ENCODE results near the gene WDR82. TPM values are rescaled to one million over a fixed set of nuclear protein-coding genes. Genes with fewer than 3 reads are reported as not detected.

The WDR82 gene
- total RNA-seq, 1 donor from 2014 or later: 81.3 TPM

DNA sequence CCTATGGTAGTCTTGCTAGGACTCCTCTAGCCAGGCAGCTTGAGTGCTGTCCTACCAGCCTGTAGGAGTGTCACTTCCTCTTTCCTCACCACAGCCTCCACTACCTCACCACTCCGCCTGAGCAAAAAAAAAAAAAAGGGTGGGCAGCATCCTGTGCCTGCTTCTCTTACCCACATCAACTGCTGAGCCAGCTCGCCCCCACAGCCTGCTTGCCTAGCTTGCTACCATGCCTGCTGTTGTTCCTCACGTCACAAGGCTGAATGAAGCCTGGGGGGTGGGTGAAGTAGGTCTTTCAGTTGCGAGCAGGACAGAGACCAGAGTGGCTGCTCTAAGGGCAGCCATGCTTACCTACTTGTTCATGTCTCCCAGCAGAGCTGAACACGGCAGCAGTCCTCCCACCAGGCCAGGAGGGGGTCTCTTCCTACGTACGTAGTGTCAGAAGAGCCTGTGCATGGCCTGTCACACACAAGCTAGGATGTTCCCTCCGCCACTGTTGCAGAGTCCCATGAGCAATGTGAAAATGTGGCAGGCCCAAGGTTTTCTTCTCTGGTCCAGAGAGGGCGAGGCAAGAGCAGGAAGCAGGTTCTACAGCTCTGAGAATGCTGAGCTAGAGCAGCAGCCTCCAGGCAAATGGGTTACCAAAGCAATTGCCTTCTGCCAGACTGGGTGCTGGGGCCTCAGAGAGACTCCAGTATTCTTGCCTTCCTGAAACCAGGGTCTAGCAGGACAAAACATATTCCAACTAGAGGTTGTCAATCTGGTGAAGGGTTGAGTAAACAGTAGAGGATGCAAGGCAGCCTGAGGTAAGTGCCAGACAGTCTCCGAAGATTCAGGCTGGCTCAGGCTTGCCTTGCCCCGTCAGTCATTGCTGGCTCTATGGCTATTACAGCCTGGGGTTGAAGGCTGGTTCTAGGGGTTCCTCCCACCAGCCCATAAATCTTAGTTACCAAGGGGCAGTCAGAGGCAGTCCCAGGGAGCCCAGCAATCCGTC lies 24.8 kb downstream of the WDR82 start:
- peak; percentile 68 for DNase-seq

DNA sequence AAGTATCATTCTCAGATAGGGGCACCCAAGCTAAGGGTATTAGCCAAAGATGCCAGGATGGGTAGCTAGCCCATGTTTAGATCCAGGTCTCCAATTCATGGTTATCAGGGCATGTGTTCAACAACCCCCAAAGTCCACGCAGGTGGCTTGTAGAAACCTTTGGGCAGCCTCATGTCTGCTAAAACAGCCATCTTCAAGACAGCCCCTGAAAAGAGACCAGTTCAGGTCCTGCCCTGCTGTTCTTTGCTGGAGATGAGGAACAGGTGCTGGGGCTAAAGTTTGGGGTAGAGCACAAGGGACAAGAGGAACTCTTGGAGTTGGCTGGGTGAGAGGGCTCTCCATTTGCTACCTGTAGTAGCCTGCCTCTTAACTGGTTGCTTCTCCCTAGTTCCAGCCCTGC lies 28.3 kb downstream of the WDR82 start:
- DNase-seq: no peak

DNA sequence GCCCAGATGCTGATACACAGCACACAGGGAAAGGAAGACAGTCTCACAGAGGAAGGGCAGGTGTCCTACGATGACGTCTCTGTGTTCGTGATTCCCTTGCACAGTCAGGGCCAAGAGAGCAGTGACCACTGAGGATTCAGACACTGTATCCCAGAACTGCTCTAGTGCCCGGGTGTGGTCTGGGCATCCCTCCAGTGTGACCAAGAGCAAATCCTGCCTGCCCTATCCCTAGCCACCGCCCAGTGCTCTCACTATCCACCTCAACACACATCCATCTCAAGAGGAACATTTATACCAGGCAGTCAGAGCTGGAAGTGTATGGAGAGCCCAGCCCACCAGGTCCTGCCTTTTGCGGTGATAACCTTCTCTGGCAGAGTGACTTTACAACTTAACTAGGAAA lies 28.8 kb downstream of the WDR82 start:
- DNase-seq: no peak

DNA sequence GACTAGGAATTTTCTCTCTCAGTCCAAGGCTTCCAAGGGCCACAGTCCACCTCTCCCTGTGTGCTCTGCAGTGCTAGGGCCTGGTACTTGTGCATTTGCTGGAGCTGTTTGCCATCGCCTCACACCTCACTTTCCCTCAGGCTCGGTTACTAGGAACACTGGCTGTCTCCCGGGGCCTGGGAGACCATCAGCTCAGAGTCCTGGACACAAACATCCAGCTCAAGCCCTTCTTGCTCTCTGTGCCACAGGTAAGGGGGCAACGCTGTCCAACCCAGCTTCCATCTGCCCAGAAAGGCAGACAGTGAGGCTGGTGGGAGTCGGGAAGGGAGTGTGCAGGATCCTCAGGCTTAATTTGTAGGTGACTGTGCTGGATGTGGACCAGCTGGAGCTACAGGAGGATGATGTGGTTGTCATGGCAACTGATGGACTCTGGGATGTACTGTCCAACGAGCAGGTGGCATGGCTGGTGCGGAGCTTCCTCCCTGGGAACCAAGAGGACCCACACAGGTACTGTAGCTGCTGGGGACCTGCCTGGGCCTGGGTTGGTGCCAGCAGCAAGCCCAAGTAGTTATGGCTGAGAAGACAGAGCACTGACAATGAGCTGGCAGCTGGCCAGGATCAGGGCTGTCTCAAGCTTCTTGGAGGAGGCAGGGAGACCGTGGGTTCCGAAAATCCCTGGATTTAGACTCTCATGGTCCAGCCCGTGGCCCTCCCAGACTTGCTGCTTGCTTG lies 29.5 kb downstream of the WDR82 start:
- DNase-seq: peak; percentile 75

DNA sequence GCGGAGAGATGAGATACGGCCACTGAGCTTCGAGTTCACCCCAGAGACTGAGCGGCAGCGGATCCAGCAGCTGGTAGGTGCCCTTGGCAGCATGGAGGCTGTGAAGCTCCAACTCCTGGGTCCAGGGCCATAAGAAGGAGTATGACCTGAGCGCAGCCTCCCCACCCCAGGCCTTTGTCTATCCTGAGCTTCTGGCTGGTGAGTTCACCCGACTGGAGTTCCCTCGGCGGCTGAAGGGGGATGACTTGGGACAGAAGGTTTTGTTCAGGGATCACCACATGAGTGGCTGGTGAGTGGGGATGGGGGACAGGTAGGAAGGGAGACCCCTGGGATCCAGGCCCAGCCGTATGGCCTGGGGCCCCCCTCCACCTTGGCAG lies 30.3 kb downstream of the WDR82 start:
- no peak for DNase-seq

- DNase-seq: no peak
These were observed 30.9 kb downstream of the WDR82 start for GRCh38 chr3:52247409-52248164.

DNA sequence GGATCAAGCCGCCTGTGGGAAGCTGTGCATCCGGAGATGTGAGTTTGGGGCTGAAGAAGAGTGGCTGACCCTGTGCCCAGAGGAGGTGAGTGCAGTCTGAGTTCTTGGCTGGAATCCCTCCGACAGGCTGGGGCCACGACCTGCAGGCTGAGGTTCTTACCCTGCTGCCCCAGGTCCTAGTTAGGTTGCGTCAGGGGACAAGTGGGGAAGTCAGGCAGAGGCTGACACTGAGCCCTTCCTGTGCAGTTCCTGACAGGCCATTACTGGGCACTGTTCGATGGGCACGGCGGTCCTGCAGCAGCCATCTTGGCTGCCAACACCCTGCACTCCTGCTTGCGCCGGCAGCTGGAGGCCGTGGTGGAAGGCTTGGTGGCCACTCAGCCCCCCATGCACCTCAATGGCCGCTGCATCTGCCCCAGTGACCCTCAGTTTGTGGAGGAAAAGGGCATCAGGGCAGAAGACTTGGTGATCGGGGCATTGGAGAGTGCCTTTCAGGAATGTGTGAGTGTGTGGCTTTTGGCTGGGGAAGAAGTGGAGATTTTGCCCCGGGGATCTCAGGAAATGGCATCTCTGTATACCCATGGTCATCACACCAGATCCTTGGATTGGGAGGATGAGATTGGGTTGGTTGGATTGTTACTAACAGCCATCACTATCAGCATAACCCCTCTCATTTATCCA lies 31.6 kb downstream of the WDR82 start:
- peak; percentile 30 for DNase-seq

DNA sequence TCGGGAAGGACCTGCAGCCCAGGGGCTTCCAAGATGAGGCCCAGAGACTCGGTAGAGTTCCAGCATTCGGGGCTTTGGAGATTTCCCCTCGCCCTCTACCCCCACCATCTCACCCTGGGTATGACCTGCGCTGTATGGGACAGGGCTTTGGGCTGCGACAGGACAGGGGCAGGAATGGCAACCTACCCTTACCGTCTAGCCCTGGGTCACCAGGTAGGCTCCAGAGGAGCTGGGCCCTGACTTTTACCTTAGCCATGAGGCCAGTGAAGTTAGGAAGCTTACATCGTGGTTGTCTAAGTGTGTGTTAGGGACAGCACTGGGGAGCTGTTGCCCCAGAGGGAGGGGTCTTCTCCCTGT lies 32.2 kb downstream of the WDR82 start:
- no peak for DNase-seq

- peak; percentile 64 for DNase-seq
These were observed 32.9 kb downstream of the WDR82 start, which contains the start of gene PPM1M for GRCh38 chr3:52245322-52246263. PPM1M (plus strand) TSS chr3:52245759; CDS start chr3:52245825, 66 bp downstream.

DNA sequence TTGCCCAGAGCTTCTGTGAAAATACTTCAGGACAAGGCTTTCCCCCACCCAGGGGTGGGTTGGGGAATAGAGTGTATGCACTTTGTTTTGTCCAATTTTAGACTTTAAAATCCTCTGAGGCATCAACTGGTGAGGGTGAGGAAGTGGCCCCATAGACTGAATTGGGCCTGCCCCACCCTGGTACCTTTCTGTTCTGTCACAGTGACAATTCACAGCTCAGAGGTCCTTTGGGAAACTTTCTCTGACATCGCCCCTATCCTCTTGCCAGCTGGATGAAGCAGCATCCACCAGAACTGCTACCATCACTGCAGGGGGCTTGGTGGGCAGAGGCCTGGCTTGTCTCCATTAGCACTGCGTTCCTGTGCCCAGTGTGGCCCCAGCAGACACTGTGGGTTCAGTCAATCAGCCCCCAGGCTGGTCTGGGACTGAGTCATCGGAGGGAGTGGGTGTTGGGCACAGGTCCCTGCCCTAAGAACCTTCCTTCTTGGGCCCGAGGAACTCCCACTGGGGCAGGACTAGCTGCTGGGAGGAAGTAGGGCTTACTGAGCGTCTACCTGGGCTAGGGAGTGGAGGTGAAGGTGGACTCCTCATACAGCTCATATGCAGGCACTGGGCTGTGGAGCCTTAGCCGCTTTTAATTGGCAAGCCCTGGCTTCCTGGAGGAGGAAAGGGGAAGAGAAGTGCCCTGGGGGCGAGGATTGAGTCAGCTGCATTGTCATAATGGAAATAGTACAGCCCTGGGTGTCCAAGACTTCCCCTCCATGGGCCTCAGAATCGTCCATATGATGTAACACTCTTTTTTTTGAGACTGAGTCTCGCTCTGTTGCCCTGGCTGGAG lies 34.4 kb downstream of the WDR82 start:
- DNase-seq: peak; percentile 67

DNA sequence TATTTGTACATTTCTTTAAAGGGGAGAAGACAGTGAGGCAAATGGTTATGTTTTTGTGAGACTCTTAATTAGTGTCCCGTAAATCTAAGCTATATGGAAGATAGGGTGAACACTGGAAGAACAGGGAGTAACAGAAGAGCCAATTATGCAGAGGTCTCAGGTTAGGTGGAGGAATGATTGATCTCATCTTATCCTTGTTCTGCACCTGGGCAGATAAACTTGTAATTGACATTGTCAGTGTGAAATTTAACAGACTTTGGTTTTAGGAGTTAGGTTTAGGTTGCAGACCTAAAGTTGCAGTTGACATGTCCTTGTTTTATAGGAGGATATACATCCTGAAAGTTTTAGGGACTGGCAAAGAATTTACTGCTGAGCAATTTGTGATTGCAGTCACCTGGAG lies 36.4 kb downstream of the WDR82 start:
- DNase-seq: no peak

- DNase-seq: no peak
These were observed 37.5 kb downstream of the WDR82 start for GRCh38 chr3:52240886-52241370.

DNA sequence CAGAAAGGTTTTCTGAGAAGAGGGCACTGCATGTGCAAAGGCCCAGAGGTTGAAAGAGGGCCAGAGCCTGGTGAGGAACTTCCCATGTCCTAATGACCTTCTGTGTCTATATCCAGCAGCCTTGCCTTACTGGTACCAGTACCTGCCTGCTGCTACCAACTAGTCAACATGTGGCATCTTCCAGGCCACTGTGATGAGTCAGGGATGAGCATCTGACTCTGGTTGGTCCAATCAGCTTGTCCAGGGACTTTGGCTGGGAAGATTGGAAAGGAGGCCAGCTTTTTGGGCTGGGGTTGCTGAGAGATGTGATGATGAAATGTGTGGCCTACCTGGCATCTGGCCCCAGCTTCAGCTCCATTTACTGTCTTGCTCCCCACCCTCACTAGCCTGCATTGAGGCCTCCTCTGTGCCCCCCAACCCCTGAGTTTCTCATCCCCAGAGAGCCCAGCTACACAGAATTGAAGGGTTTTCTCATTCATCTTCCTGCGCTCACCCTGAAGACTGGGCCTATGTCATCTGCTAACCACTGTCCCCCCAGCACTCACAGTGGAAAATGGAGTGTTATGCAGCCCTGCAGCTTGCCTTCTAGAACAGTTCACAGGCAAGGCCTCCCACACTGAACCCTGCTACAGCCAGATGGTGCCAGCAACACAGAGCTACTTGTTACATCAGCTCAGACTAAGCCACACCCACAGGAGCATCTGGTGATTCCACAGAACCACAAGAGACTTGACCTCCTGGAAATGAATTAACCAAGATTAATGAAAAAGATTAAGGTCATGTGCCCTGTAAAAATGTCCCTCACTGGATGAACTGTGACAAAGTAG lies 38.2 kb downstream of the WDR82 start:
- DNase-seq: peak; percentile 61

GRCh38 chr3:52238761-52239701 lies 39.4 kb downstream of the WDR82 start, which contains the start of gene TWF2:
TWF2 (minus strand) TSS chr3:52239158; CDS start chr3:52239016, 142 bp downstream.
- peak; percentile 84 for DNase-seq

- peak; percentile 31 for DNase-seq
These were observed 40.2 kb downstream of the WDR82 start for GRCh38 chr3:52238193-52238760.

- DNase-seq: peak; percentile 79
These were observed 40.7 kb downstream of the WDR82 start for GRCh38 chr3:52237657-52238172.

DNA sequence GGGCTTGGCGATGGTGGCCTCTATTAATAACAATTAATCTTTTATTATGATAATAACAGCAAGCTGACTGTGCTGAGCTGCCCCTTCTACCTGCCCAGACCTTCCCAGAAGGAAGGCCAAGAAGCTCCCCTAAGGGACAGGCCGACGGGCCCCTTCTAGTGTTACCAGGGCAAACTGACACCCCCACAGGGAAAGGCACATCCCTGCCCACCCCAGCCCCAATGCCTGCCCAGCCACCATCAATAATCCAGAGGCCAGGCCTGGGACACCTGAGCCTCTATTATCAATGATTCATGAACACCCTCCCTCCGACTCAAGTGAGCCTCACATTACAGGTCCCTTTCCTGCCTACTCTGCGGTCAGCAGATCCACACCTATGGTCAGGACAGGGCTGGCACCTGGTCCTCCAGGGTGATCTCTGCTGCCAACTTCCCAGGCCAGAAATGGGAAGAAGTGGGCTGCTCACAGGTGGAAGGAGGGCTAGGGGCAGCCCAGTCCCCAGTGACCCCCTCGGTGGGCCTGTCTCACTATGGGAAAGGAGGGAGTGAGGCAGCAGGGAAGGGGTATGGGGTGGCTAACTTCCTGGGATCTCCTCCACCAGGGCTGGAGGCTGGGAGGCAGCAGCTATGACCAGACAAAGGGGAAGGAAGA lies 41.3 kb downstream of the WDR82 start:
- DNase-seq: no peak
